Measurements from ENCODE around the gene SMTN. TPM values are rescaled to one million over a fixed set of nuclear protein-coding genes. Genes with fewer than 3 reads are reported as not detected.
"Not testable (repeated sequence)": the region's sequence is repeated elsewhere in the genome, so short reads cannot be mapped to it uniquely, and the experiment has no call there.

The SMTN gene
- total RNA-seq, 1 donor from 2014 or later: 47.2 TPM

DNA sequence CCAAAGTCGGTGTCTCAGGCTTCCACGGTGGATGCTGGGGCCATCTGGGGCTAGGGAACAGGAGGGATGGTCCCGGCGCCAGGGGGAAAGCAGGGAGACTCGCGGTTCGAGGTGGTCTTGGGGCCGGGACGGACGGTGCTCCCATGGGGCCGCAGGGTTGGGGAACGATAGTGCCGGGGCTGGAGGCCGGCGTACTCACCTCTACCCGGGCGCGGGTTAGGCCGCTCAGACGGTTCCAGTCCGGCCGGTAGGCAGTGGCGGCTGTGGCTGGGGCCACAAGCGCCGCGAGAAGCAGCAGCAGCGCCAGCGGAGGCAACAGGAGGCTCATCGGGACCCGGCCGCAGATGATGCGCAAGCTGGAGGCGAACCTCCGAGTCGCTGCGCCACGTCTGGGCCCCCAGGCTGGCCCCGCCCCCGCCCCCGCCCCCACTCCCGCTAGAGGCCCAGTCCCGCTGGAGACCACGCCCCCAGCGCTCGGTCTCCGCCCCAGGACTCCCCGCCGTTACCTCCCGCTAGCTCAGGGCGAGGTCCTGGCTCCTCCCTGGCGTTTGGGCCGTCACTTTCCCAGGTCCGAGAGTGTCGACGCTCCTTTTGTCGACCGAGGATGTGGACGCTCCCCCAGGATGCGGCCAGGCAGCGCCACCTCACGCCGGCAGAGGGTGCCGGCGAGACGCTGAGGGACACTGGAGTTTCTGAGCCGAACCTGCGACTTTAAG lies 26.2 kb downstream of the SMTN start, which contains the start of gene SELENOM:
SELENOM (minus strand) TSS at position 391 of the 716 bp plus-strand sequence; CDS start at position 328, 63 bp downstream.
- TF ChIP-seq CTCF (IDR thresholded peaks at IDR 0.05): peak; percentile 97
- no peaks in the 10 kb centered on the region for H3K27me3 Mint-ChIP-seq (ENCODE audit: low read depth)
- H3K9me3 Mint-ChIP-seq (ENCODE audit: low read depth): no peaks in the 10 kb centered on the region
- H3K4me1 Mint-ChIP-seq (ENCODE audit: low read depth): peaks cover 33% of the 10 kb centered on the region
- DNase-seq (ENCODE audit: low spot score): no peak
- peak within 1 kb of the TSS; percentile 92 for H3K4me3 Mint-ChIP-seq (ENCODE audit: unreplicated experiment)
- peak within 1 kb of the TSS; percentile 93 for H3K27ac Mint-ChIP-seq (ENCODE audit: unreplicated experiment)
- H3K36me3 Mint-ChIP-seq (ENCODE audit: low read depth): peaks cover 2% of the 10 kb centered on the region

GRCh38 chr22:31107894-31108218 lies 26.7 kb downstream of the SMTN start:
- TF ChIP-seq CTCF (IDR thresholded peaks at IDR 0.05): peak; percentile 33
- Mint-ChIP-seq H3K4me3 (ENCODE audit: unreplicated experiment) (peak overlapping the region; percentile 92), H3K27ac (ENCODE audit: unreplicated experiment) (peak overlapping the region; percentile 83), H3K9me3 (ENCODE audit: low read depth) (no peaks in the 10 kb centered on the region), H3K36me3 (ENCODE audit: low read depth) (peaks cover 2% of the 10 kb centered on the region), H3K27me3 (ENCODE audit: low read depth) (no peaks in the 10 kb centered on the region), H3K4me1 (ENCODE audit: low read depth) (peaks cover 28% of the 10 kb centered on the region)
- no peak for DNase-seq (ENCODE audit: low spot score)

DNA sequence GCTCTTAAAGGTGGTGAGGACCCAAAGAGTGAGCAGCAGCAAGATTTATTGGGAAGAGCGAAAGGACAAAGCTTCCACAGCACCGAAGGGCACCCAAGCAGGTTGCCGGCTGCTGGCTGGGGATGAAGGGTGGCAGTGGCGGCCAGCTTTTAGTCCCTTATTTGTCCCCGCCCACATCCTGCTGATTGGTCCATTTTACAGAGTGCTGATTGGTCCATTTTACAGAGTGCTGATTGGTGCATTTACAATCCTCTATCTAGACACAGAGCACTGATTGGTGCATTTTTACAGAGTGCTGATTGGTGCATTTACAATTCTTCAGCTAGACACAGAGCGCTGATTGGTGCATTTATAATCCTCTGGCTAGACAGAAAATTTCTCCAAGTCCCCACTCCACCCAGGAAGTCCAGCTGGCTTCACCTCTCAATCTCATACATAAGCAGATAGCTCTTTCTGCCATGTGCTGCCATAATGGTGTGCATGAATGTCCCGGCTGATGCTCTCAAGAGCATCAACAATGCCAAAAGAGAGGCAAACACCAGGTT lies 31.5 kb downstream of the SMTN start:
- DNase-seq (ENCODE audit: low spot score); H3K9me3 Mint-ChIP-seq (ENCODE audit: low read depth); H3K4me3 Mint-ChIP-seq (ENCODE audit: unreplicated experiment); H3K36me3 Mint-ChIP-seq (ENCODE audit: low read depth); H3K4me1 Mint-ChIP-seq (ENCODE audit: low read depth); H3K27ac Mint-ChIP-seq (ENCODE audit: unreplicated experiment); H3K27me3 Mint-ChIP-seq (ENCODE audit: low read depth): not testable (repeated sequence)

DNA sequence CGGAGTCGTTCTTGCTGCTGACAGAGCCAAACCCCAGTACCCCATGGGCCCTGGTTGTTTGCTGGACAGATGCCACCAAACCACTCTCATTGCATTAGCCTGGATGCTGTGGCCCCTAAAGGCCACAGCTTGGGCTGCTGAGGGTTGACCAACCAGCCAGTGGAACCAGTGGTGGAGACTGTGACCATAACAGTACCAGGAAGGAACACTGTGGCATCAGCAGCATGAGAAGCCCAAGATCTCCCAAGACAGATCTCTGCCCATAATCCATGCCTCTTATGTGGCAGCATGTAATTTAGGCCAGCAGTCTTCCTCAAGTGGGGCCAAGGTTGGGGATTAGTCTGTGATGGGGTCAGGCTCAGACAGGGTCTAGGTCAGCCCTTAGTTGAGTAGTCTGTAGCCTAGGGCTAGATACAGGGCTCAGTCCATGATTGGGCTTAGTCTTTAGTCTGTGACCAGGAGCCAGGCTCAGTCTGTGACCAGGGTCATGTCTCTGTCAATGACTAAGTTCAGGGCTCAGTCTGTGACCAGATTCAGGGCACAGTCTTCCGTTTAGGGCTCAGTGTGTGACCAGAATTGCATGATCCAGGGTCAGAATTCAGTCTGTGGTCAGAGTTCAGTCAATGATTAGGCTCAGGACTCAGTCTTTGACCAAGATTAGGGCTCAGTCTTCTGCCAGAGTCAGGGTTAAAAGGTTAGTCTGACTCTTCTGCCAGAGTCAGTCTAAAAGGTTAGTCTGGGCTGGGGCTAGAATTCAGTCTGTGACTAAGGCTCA lies 37.1 kb downstream of the SMTN start:
- Mint-ChIP-seq H3K27me3 (ENCODE audit: low read depth) (no peaks in the 10 kb centered on the region), H3K4me1 (ENCODE audit: low read depth) (peaks cover 11% of the 10 kb centered on the region), H3K9me3 (ENCODE audit: low read depth) (no peaks in the 10 kb centered on the region), H3K36me3 (ENCODE audit: low read depth) (no peaks in the 10 kb centered on the region), H3K4me3 (ENCODE audit: unreplicated experiment) (no peak overlapping the region), H3K27ac (ENCODE audit: unreplicated experiment) (no peak overlapping the region)
- no peak for TF ChIP-seq CTCF (IDR thresholded peaks at IDR 0.05)
- DNase-seq (ENCODE audit: low spot score): no peak

DNA sequence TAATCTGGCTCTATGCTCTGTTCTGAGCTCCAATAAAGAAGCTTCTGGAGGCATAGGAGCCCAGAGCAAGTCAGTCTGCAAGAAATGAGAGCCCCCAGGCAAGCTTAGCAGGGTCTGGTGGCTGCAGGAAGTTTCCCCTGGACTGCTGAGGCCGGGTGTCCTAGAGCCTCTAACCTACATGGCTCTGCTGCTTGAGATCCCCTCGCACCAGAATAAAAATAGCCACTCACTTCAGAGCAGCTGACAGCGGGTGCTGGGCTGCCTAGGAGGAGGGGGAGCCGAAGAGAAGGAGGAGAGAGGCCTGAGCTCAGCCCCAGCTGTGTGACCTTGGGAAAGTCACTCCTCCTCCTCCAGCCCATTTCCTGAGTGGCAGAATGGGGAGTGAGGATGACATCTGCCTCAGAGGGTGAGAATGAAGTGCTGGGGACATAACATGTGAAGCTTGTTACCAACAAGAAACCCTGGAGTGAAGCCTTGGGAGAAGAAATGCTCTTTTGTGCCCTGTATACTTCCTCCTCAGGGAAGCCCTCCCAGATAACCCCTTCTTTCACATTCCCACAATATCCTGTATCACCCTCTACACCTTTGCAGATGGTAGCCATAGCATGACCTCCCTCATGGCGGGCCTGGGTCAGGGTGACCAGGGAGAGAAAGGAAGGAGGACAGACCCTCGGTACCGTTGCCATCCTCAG lies 38.1 kb downstream of the SMTN start:
- H3K27ac Mint-ChIP-seq (ENCODE audit: unreplicated experiment): no peak overlapping the region
- TF ChIP-seq CTCF (IDR thresholded peaks at IDR 0.05): no peak

More for the DNA sequence above, 38.1 kb downstream of the SMTN start:
- Mint-ChIP-seq H3K27me3 (ENCODE audit: low read depth) (no peaks in the 10 kb centered on the region), H3K4me1 (ENCODE audit: low read depth) (peaks cover 14% of the 10 kb centered on the region), H3K4me3 (ENCODE audit: unreplicated experiment) (no peak overlapping the region), H3K36me3 (ENCODE audit: low read depth) (no peaks in the 10 kb centered on the region), H3K9me3 (ENCODE audit: low read depth) (no peaks in the 10 kb centered on the region)
- no peak for DNase-seq (ENCODE audit: low spot score)
